ENCODE results near the gene KXD1. TPM values are rescaled to one million over a fixed set of nuclear protein-coding genes. Genes with fewer than 3 reads are reported as not detected.

Gene KXD1
- total RNA-seq, 1 experiment from 2014 or later = 77.5 TPM

DNA sequence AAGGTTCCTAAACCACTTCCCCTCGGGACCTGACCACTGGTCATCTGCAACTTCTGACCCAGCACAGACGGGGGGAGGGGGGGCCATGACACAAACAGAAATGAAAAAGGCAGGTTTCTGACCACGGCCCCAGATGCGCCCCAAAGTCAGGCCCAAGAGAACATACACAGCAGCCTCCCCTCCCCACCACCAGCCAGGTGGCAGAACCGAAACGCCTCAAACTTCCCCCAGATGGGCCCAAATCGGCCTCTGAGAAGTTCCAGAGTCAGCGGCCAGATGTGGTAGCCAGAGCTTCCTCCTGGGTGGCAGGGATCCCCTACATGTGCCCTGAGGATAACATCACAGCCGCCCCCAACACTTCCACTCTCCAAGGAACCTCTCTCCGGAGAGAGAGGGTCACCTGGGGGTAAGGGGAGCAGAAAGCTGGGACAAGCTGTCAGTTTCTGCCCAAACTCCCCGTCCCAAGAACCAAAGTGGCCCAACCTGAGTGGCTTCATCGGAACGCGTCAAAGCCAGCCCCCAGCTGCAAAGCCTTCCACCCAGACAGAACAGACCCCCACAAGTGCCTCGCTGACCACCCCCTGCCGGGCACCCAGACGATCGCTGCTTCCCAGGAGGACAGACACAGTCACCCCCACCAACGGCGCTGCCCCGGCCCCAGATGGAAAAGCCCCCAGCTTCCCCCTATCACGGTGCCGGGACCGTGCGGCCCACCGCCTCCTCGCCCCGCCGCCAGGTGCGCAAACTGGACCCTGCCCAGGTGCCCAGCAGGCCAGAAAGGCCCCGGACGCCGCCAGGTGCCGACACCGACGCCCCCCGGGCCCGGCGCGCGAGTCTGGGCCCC is 36.6 kb upstream of the KXD1 start:
- intact Hi-C loops (cut with micrococcal nuclease; ENCODE audit: unreplicated experiment) = loop anchor here (1.0 to 5.0 kb wide), 4 partner anchors 17 to 51 kb away; partner anchors contain the start of genes KXD1 and UBA52
- peaks cover 5% of the 10 kb centered on the region for H3K4me1 Mint-ChIP-seq (ENCODE audit: low read depth, unreplicated experiment)
- H3K36me3 Mint-ChIP-seq (ENCODE audit: insufficient read depth, unreplicated experiment) = peaks cover 13% of the 10 kb centered on the region
- ChIA-PET POLR2A (interaction anchor here (0.6 to 1.9 kb wide), 5 partner anchors 12 to 231 kb away, joined by 3 to 5 read pairs (median 4); partner anchors contain the start of gene KXD1), CTCF (interaction anchor here (0.5 to 2.8 kb wide), 13 partner anchors 11 to 478 kb away, joined by 3 to 28 read pairs (median 5); partner anchors contain the start of genes KXD1 and UBA52)
- Histone ChIP-seq H3K9me3 (no peaks in the 10 kb centered on the region), H3K27me3 (replicated peaks; ENCODE audit: control insufficient read depth, insufficient read depth, low read length) (no peaks in the 10 kb centered on the region), H3K4me1 (peaks cover 5% of the 10 kb centered on the region), H3K36me3 (ENCODE audit: control insufficient read depth, insufficient read depth, low read length) (no peaks in the 10 kb centered on the region), H3K4me3 (ENCODE audit: low read depth, low read length) (peak overlapping the region; percentile 90)
- no peaks in the 10 kb centered on the region for H3K9me3 Mint-ChIP-seq (ENCODE audit: unreplicated experiment)
- H3K4me3 Mint-ChIP-seq (ENCODE audit: unreplicated experiment) = peak overlapping the region; percentile 81
- BruUV-seq (replicated peaks) = TSS peak; percentile 35
- peak overlapping the region; percentile 89 for H3K27ac Mint-ChIP-seq (ENCODE audit: unreplicated experiment)
- TF ChIP-seq, protein P1, sequence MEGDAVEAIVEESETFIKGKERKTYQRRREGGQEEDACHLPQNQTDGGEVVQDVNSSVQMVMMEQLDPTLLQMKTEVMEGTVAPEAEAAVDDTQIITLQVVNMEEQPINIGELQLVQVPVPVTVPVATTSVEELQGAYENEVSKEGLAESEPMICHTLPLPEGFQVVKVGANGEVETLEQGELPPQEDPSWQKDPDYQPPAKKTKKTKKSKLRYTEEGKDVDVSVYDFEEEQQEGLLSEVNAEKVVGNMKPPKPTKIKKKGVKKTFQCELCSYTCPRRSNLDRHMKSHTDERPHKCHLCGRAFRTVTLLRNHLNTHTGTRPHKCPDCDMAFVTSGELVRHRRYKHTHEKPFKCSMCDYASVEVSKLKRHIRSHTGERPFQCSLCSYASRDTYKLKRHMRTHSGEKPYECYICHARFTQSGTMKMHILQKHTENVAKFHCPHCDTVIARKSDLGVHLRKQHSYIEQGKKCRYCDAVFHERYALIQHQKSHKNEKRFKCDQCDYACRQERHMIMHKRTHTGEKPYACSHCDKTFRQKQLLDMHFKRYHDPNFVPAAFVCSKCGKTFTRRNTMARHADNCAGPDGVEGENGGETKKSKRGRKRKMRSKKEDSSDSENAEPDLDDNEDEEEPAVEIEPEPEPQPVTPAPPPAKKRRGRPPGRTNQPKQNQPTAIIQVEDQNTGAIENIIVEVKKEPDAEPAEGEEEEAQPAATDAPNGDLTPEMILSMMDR (IDR thresholded peaks at IDR 0.05; ENCODE audit: insufficient read depth in 1 of 2, low read depth in 1 of 2, low read length in 1 of 2, severe bottlenecking in 1 of 2, unreplicated experiment in 1 of 2) = peak in 1 of 2 experiments; percentile 11
- DNase-seq = peak in 1 of 2 experiments; percentile 20
- H3K27me3 Mint-ChIP-seq (ENCODE audit: insufficient read depth, unreplicated experiment) = no peaks in the 10 kb centered on the region

DNA sequence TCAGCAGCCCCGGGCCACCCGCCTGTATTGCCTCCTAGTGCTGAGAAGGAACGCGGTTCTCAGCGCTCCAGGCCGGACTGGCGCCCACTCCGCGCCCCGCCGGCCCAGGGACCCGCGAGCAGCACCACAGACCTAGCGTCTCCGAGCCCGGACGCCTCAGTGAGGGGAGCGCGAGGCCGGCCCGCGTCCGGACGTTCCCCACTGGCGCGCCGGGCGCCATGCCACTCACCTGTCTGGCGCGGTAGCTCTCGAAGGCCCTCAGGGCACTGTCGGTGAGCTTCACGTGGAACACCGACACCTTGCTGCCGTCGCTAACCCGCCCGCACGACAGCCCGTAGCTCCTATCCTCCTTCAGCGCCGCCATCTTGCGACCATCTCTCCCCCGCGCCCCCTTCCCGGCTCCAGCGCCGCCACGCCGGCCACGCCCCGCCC is 36.0 kb upstream of the KXD1 start, which contains the start of gene ELL:
Gene ELL (minus strand): TSS at position 379 of the 432 bp plus-strand sequence. CDS start 15 bp downstream, at position 364.
- H3K4me3 Mint-ChIP-seq (ENCODE audit: unreplicated experiment) = peak within 1 kb of the TSS; percentile 81
- Histone ChIP-seq H3K27me3 (replicated peaks; ENCODE audit: control insufficient read depth, insufficient read depth, low read length) (no peaks in the 10 kb centered on the region), H3K4me1 (peaks cover 5% of the 10 kb centered on the region), H3K4me3 (ENCODE audit: low read depth, low read length) (peak within 1 kb of the TSS; percentile 90), H3K36me3 (ENCODE audit: control insufficient read depth, insufficient read depth, low read length) (no peaks in the 10 kb centered on the region), H3K9me3 (no peaks in the 10 kb centered on the region)
- peaks cover 9% of the 10 kb centered on the region for H3K36me3 Mint-ChIP-seq (ENCODE audit: insufficient read depth, unreplicated experiment)
- no peaks in the 10 kb centered on the region for H3K27me3 Mint-ChIP-seq (ENCODE audit: insufficient read depth, unreplicated experiment)
- no peaks in the 10 kb centered on the region for H3K4me1 Mint-ChIP-seq (ENCODE audit: low read depth, unreplicated experiment)
- peak within 1 kb of the TSS; percentile 89 for H3K27ac Mint-ChIP-seq (ENCODE audit: unreplicated experiment)
- no peaks in the 10 kb centered on the region for H3K9me3 Mint-ChIP-seq (ENCODE audit: unreplicated experiment)
- BruUV-seq (replicated peaks) = no TSS peak
- no peak for DNase-seq
- TF ChIP-seq, protein P1 (IDR thresholded peaks at IDR 0.05; ENCODE audit: insufficient read depth in 1 of 2, low read depth in 1 of 2, low read length in 1 of 2, severe bottlenecking in 1 of 2, unreplicated experiment in 1 of 2) = no peak
- intact Hi-C loops (cut with micrococcal nuclease; ENCODE audit: unreplicated experiment) = loop anchor here (1.0 to 5.0 kb wide), 5 partner anchors 34 to 115 kb away; partner anchors contain the start of genes KXD1, REX1BD and UBA52
- POLR2A ChIA-PET = interaction anchor here (0.6 to 1.9 kb wide), 3 partner anchors 12 to 230 kb away, joined by 3 to 4 read pairs (median 4); no protein-coding TSS in a partner anchor
- CTCF ChIA-PET = interaction anchor here (0.5 to 2.8 kb wide), 10 partner anchors 11 to 325 kb away, joined by 3 to 28 read pairs (median 4); partner anchors contain the start of gene KXD1

All from Caco-2 (cell line).